ENCODE results near the gene RARRES2.

The RARRES2 gene

DNA sequence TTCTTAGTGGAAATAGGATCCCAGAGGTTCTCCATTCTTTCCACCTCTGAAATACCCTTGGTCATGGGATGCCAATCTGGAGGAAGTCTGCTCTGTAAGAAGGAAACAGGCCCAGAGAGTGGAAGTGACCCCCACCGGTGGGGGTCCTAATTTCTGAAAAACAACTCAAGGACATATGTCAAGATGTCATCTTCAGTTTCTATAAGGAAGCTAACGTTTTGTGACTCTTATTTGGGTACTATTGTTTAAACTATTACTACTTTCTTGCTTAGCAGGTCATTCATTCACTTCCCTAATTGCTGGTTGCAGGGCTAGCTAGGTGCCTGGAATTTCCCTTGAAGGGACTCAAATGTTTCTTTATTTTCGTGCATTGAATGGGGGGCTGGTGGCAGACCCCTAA lies 35.8 kb upstream of the RARRES2 start:
- in situ Hi-C loops (cut with HindIII; ENCODE audit: low sequenced_read_pairs): no loop called here

GRCh38 chr7:150376560-150376959 lies 35.1 kb upstream of the RARRES2 start:
- in situ Hi-C loops (cut with HindIII; ENCODE audit: low sequenced_read_pairs): no loop called here

GRCh38 chr7:150375662-150376521 lies 34.5 kb upstream of the RARRES2 start:
- in situ Hi-C loops (cut with HindIII; ENCODE audit: low sequenced_read_pairs): no loop called here

- in situ Hi-C loops (cut with HindIII; ENCODE audit: low sequenced_read_pairs): no loop called here
Observed at GRCh38 chr7:150374472-150374871, 33.0 kb upstream of the RARRES2 start.

DNA sequence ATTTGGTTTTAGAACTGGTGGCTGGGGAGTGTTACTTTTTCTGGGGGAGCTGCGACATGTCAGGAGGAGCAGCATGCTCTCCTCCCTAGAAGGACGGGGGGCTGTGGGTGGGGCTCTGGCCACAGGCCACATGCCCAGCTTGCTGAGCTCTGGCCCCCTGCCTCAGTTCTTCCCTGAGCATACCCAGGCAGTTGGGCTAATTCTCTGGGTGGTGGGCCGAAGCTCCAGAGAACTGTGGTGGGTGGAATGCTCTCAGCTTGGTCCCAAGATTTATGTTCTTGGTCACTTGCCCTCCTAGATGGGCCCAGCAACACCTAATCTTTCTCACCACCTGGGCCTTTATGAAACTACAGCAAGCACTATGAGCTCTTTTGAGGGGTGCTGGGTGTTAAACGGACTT lies 32.6 kb upstream of the RARRES2 start:
- in situ Hi-C loops (cut with HindIII; ENCODE audit: low sequenced_read_pairs): no loop called here

- in situ Hi-C loops (cut with HindIII; ENCODE audit: low sequenced_read_pairs): no loop called here
Observed at GRCh38 chr7:150373049-150373801, 31.8 kb upstream of the RARRES2 start.

DNA sequence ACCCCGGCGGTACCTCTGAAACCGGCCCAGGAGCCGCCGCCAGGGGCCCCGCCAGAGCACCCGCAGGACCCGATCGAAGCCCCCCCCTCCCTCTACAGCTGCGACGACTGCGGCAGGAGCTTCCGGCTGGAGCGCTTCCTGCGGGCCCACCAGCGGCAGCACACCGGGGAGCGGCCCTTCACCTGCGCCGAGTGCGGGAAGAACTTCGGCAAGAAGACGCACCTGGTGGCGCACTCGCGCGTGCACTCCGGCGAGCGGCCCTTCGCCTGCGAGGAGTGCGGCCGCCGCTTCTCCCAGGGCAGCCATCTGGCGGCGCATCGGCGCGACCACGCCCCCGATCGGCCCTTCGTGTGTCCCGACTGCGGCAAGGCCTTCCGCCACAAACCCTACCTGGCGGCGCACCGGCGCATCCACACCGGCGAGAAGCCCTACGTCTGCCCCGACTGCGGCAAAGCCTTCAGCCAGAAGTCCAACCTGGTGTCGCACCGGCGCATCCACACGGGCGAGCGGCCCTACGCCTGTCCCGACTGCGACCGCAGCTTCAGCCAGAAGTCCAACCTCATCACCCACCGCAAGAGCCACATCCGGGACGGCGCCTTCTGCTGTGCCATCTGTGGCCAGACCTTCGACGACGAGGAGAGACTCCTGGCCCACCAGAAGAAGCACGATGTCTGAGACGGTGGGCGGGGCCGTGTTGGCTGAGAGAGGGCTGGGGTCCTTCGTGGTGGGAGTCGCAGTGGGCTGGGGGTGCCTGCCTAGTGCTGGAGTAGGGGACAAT lies 31.0 kb upstream of the RARRES2 start:
- in situ Hi-C loops (cut with HindIII; ENCODE audit: low sequenced_read_pairs): no loop called here

DNA sequence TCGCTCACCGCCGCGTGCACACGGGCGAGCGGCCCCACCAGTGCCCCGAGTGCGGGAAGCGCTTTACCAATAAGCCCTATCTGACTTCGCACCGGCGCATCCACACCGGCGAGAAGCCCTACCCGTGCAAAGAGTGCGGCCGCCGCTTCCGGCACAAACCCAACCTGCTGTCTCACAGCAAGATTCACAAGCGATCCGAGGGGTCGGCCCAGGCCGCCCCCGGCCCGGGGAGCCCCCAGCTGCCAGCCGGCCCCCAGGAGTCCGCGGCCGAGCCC lies 30.5 kb upstream of the RARRES2 start:
- in situ Hi-C loops (cut with HindIII; ENCODE audit: low sequenced_read_pairs): no loop called here

- in situ Hi-C loops (cut with HindIII; ENCODE audit: low sequenced_read_pairs): no loop called here
Observed at GRCh38 chr7:150371131-150371995, 29.9 kb upstream of the RARRES2 start.

GRCh38 chr7:150370612-150371071 lies 29.2 kb upstream of the RARRES2 start:
- in situ Hi-C loops (cut with HindIII; ENCODE audit: low sequenced_read_pairs): no loop called here

GRCh38 chr7:150369748-150370501 lies 28.5 kb upstream of the RARRES2 start:
- in situ Hi-C loops (cut with HindIII; ENCODE audit: low sequenced_read_pairs): no loop called here

DNA sequence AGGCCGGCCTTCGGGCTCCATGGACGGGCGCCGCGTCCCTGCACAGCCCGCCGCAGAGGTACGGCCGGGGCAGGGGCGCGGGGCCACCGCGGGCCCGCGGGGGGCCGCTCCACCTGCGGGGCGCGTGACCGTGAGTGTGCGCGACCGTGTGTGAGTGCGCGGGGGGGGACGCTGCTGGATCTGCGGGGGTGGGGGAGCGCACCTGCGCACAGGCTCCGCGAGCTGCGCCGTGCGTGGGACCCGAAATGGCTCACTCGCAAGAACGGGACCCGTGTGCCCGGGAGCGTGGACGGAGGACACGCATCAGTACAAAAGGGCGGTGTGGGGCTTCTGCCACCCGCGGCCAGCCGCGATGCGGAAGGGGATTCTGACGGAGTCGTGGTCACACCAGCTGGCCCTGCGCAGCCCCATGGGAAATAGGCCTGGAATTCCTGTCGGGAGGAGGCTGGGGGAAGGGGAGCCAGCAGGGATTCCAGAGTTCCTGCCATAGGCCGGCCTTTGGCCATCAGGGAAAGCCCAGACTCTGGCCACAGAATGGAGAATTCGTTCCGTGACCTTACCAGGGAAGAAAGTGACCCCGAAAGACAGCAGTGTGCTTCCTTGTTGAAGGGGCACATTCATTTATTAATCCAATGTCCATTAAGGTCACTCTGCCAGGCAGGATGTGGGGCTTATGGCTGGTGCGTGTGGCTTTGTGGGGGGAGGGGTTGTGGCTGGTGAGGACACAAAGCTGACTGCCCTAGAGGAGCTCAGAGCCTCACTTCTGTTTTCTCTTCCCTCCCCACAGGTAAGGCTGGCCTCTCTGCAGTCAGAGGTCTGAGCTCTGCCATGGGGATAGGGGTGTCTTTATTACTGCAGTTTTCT lies 27.7 kb upstream of the RARRES2 start:
- in situ Hi-C loops (cut with HindIII; ENCODE audit: low sequenced_read_pairs): no loop called here

DNA sequence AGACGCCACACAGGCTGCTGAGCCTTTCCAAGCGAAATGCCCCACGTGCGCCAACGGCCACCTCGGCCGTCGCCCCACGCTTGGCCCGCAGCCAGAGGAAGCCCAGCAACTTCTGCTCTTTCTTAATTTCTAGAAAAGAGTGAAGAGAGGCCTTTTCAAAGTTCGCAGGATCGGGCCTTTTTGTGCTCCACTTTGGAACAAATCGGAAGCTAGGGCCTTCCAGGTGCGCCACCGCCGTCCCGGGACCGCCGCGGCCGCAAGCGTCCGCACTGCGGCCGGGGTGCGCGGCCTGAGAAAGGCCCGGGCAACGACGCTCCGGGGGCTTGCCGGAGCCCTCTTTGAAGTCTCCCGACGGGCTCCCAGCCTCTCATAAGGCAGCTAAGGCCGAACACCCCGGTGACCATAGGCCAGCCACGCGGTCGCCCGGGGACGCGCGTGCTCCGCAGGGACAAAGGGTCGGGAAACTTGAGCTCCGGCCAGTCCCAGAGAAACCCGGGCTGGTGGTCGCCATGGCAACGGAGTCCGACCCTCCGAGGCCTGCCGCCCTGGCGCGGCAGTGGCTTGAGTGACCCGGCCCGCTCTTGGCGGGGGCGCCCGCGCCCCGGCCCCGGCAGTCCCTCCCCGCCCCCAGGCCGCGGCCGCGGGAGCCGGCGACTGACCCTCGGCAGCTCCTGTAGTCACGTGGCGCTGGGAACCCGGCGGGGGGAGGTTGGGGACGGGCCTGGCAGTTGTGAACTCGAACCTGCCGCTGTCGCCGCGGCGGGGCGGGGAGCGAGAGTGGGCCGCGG lies 26.9 kb upstream of the RARRES2 start, which contains the start of gene REPIN1:
REPIN1 (plus strand) TSS at position 727 of the 788 bp plus-strand sequence. CDS start 890 bp downstream, outside the sequence.
- in situ Hi-C loops (cut with HindIII; ENCODE audit: low sequenced_read_pairs): no loop called here

DNA sequence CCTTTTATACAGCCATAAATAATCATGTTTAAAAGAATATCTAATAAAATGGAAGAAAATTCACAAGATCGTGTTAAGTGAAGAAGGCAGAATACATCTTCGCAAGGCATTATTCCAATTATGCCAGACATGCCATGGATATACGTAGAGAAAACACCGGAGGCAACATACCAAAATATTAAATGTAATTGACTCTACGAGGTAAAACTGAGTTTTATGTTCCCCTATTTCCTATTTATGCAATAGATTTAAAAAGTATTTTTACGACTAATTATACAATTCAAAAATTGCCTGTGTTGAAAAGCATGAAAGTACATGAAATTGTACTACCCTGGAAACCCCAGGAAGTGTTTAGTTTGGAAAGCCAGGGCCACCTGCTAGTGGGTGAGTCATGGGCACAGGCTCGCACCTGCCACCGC lies 26.3 kb upstream of the RARRES2 start:
- in situ Hi-C loops (cut with HindIII; ENCODE audit: low sequenced_read_pairs): no loop called here

GRCh38 chr7:150365673-150366398 lies 24.4 kb upstream of the RARRES2 start:
- in situ Hi-C loops (cut with HindIII; ENCODE audit: low sequenced_read_pairs): no loop called here

GRCh38 chr7:150365194-150365593 lies 23.8 kb upstream of the RARRES2 start:
- in situ Hi-C loops (cut with HindIII; ENCODE audit: low sequenced_read_pairs): no loop called here

DNA sequence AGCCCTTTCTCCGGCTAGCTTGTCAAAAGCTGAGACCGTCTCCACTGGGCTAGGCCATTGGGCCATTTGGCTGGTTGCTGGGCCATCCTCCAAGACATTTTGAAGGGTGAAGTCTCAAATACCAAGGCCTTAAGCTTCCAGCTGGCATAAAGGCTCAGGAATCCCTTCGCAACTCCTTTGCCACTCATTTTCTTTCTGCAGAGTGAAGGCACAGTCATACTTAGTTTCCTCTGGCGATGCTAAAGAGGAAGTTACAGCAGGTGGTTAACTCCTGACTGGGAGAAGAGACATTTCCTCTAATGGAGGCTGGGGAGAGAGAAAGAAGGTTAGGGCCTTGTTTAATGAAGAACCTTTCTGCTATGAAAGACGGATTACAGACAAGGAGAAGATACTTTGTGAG lies 22.4 kb upstream of the RARRES2 start:
- in situ Hi-C loops (cut with HindIII; ENCODE audit: low sequenced_read_pairs): loop anchor here (5.0 kb wide), 1 partner anchor 58 kb away; no protein-coding TSS in a partner anchor
